GM19025 (cell line): ENCODE results near the gene HMGB1.
A peak's percentile ranks its signal among the peaks of the same experiment; 100 is the strongest.

Experiments used
- ATAC-seq: cut with Tn5 transposase; IDR thresholded peaks from one replicate; pipeline ENCODE4 v1.9.1; 2021; ENCODE audit warnings: mild to moderate bottlenecking, low read depth, moderate library complexity; ENCODE audit not compliant: unreplicated experiment

HMGB1 gene

GRCh38 chr13:30465593-30466357, at the start of gene HMGB1:
Gene HMGB1 (minus strand): TSS chr13:30465936. CDS start chr13:30463680, 2,256 bp downstream.
- ATAC-seq, result peak; percentile 86

- no peak for ATAC-seq
These were observed 45.2 kb upstream of the HMGB1 start for GRCh38 chr13:30510811-30511371.

- no peak for ATAC-seq
These were observed 44.4 kb upstream of the HMGB1 start for GRCh38 chr13:30510091-30510490.

- no peak for ATAC-seq
These were observed 43.7 kb upstream of the HMGB1 start for GRCh38 chr13:30509254-30510050.

GRCh38 chr13:30504081-30504480, 38.3 kb upstream of the HMGB1 start:
- ATAC-seq, result no peak

- no peak for ATAC-seq
These were observed 36.5 kb upstream of the HMGB1 start for GRCh38 chr13:30502237-30502636.

- no peak for ATAC-seq
These were observed 33.6 kb upstream of the HMGB1 start for GRCh38 chr13:30499338-30499737.

GRCh38 chr13:30496147-30496546, 30.4 kb upstream of the HMGB1 start:
- no peak for ATAC-seq

GRCh38 chr13:30495746-30496145, 30.0 kb upstream of the HMGB1 start:
- ATAC-seq, result no peak

GRCh38 chr13:30493658-30494381, 28.1 kb upstream of the HMGB1 start:
- no peak for ATAC-seq

- ATAC-seq, result no peak
These were observed 21.3 kb upstream of the HMGB1 start for GRCh38 chr13:30487075-30487470.

- no peak for ATAC-seq
These were observed 20.7 kb upstream of the HMGB1 start for GRCh38 chr13:30486230-30487074.

GRCh38 chr13:30481241-30481760, 15.6 kb upstream of the HMGB1 start:
- ATAC-seq, result no peak

- ATAC-seq, result no peak
These were observed 14.7 kb upstream of the HMGB1 start for GRCh38 chr13:30480292-30480950.

- no peak for ATAC-seq
These were observed 14.1 kb upstream of the HMGB1 start for GRCh38 chr13:30479883-30480219.

GRCh38 chr13:30479154-30479882, 13.6 kb upstream of the HMGB1 start:
- no peak for ATAC-seq

GRCh38 chr13:30477346-30478195, 11.8 kb upstream of the HMGB1 start:
- ATAC-seq, result peak; percentile 74

- no peak for ATAC-seq
These were observed 7.9 kb upstream of the HMGB1 start for GRCh38 chr13:30473675-30474074.
